ENCODE measurements around the gene RRAS.
A peak's percentile ranks its signal among the peaks of the same experiment; 100 is the strongest.
"Not testable (repeated sequence)": the region's sequence is repeated elsewhere in the genome, so short reads cannot be mapped to it uniquely, and the experiment has no call there.

The RRAS gene

GRCh38 chr19:49631610-49632192, 8.2 kb downstream of the RRAS start:
- Histone ChIP-seq H3K4me3 (no peak overlapping the region), H3K27ac (no peak overlapping the region), H3K9me3 (ENCODE audit: low read depth, low read length) (no peaks in the 10 kb centered on the region), H3K36me3 (ENCODE audit: insufficient read depth, low read length) (peaks cover 5% of the 10 kb centered on the region; the same call in 1 of the 2 replicates), H3K9ac (ENCODE audit: insufficient read length) (no peak overlapping the region)
- TF ChIP-seq FOXP2 (optimal IDR thresholded peaks at IDR 0.05; ENCODE audit: control extremely low read depth, extremely low read length, insufficient read depth) (no peak), POLR2AphosphoS5 (IDR thresholded peaks at IDR 0.05; ENCODE audit: borderline replicate concordance, low read depth, low read length) (no peak), EZH2 (IDR thresholded peaks at IDR 0.05) (no peak)
- DNase-seq (ENCODE audit: low read depth, low spot score): no peak

- no peak for TF ChIP-seq FOXP2 (optimal IDR thresholded peaks at IDR 0.05; ENCODE audit: control extremely low read depth, extremely low read length, insufficient read depth)
- peak; percentile 16; the same call in 1 of the 2 replicates for TF ChIP-seq POLR2AphosphoS5 (IDR thresholded peaks at IDR 0.05; ENCODE audit: borderline replicate concordance, low read depth, low read length)
- TF ChIP-seq EZH2 (IDR thresholded peaks at IDR 0.05): no peak
- peaks cover 10% of the 10 kb centered on the region; the same call in 1 of the 2 replicates for H3K36me3 ChIP-seq (ENCODE audit: insufficient read depth, low read length)
- DNase-seq (ENCODE audit: low read depth, low spot score): no peak
Observed at GRCh38 chr19:49631014-49631588, 8.8 kb downstream of the RRAS start.

GRCh38 chr19:49629659-49630058, 10.3 kb downstream of the RRAS start:
- Histone ChIP-seq H3K9ac (ENCODE audit: insufficient read length) (no peak overlapping the region), H3K4me3 (no peak overlapping the region), H3K27ac (no peak overlapping the region), H3K9me3 (ENCODE audit: low read depth, low read length) (no peaks in the 10 kb centered on the region), H3K36me3 (ENCODE audit: insufficient read depth, low read length) (peaks cover 19% of the 10 kb centered on the region; the same call in 1 of the 2 replicates)
- TF ChIP-seq POLR2AphosphoS5 (IDR thresholded peaks at IDR 0.05; ENCODE audit: borderline replicate concordance, low read depth, low read length): no peak
- no peak for TF ChIP-seq FOXP2 (optimal IDR thresholded peaks at IDR 0.05; ENCODE audit: control extremely low read depth, extremely low read length, insufficient read depth)
- no peak for TF ChIP-seq EZH2 (IDR thresholded peaks at IDR 0.05)
- DNase-seq (ENCODE audit: low read depth, low spot score): no peak

More at GRCh38 chr19:49631014-49631588, 8.8 kb downstream of the RRAS start:
- Histone ChIP-seq H3K27ac (peak overlapping the region; percentile 67), H3K9ac (ENCODE audit: insufficient read length) (no peak overlapping the region), H3K4me3 (no peak overlapping the region), H3K9me3 (ENCODE audit: low read depth, low read length) (no peaks in the 10 kb centered on the region)

- H3K36me3 ChIP-seq (ENCODE audit: insufficient read depth, low read length): peaks cover 30% of the 10 kb centered on the region; the same call in 1 of the 2 replicates
Observed at GRCh38 chr19:49626226-49626625, 13.7 kb downstream of the RRAS start.

GRCh38 chr19:49624967-49625910, 14.7 kb downstream of the RRAS start:
- no peak overlapping the region for H3K27ac ChIP-seq

More at GRCh38 chr19:49626226-49626625, 13.7 kb downstream of the RRAS start:
- no peak for DNase-seq (ENCODE audit: low read depth, low spot score)
- Histone ChIP-seq H3K27ac (no peak overlapping the region), H3K9ac (ENCODE audit: insufficient read length) (no peak overlapping the region), H3K4me3 (no peak overlapping the region), H3K9me3 (ENCODE audit: low read depth, low read length) (no peaks in the 10 kb centered on the region)
- TF ChIP-seq POLR2AphosphoS5 (IDR thresholded peaks at IDR 0.05; ENCODE audit: borderline replicate concordance, low read depth, low read length): no peak
- TF ChIP-seq FOXP2 (optimal IDR thresholded peaks at IDR 0.05; ENCODE audit: control extremely low read depth, extremely low read length, insufficient read depth): no peak
- no peak for TF ChIP-seq EZH2 (IDR thresholded peaks at IDR 0.05)

GRCh38 chr19:49617860-49618259, 22.1 kb downstream of the RRAS start:
- not testable (repeated sequence) for H3K9ac ChIP-seq (ENCODE audit: insufficient read length); DNase-seq (ENCODE audit: low read depth, low spot score); H3K4me3 ChIP-seq; H3K9me3 ChIP-seq (ENCODE audit: low read depth, low read length); H3K27ac ChIP-seq
- H3K36me3 ChIP-seq (ENCODE audit: insufficient read depth, low read length): peaks cover 74% of the 10 kb centered on the region

More at GRCh38 chr19:49624967-49625910, 14.7 kb downstream of the RRAS start:
- Histone ChIP-seq H3K36me3 (ENCODE audit: insufficient read depth, low read length) (peaks cover 32% of the 10 kb centered on the region; the same call in 1 of the 2 replicates), H3K9ac (ENCODE audit: insufficient read length) (no peak overlapping the region), H3K4me3 (no peak overlapping the region), H3K9me3 (ENCODE audit: low read depth, low read length) (no peaks in the 10 kb centered on the region)
- TF ChIP-seq POLR2AphosphoS5 (IDR thresholded peaks at IDR 0.05; ENCODE audit: borderline replicate concordance, low read depth, low read length): no peak
- no peak for TF ChIP-seq EZH2 (IDR thresholded peaks at IDR 0.05)
- TF ChIP-seq FOXP2 (optimal IDR thresholded peaks at IDR 0.05; ENCODE audit: control extremely low read depth, extremely low read length, insufficient read depth): no peak
- no peak for DNase-seq (ENCODE audit: low read depth, low spot score)

GRCh38 chr19:49616945-49617344, 23.0 kb downstream of the RRAS start:
- TF ChIP-seq POLR2AphosphoS5 (IDR thresholded peaks at IDR 0.05; ENCODE audit: borderline replicate concordance, low read depth, low read length) (no peak), EZH2 (IDR thresholded peaks at IDR 0.05) (no peak), FOXP2 (optimal IDR thresholded peaks at IDR 0.05; ENCODE audit: control extremely low read depth, extremely low read length, insufficient read depth) (no peak)
- H3K9me3 ChIP-seq (ENCODE audit: low read depth, low read length): no peaks in the 10 kb centered on the region
- no peak overlapping the region for H3K27ac ChIP-seq
- H3K4me3 ChIP-seq: no peak overlapping the region
- no peak overlapping the region for H3K9ac ChIP-seq (ENCODE audit: insufficient read length)
- no peak for DNase-seq (ENCODE audit: low read depth, low spot score)
- H3K36me3 ChIP-seq (ENCODE audit: insufficient read depth, low read length): peaks cover 75% of the 10 kb centered on the region

- TF ChIP-seq FOXP2 (optimal IDR thresholded peaks at IDR 0.05; ENCODE audit: control extremely low read depth, extremely low read length, insufficient read depth) (no peak), POLR2AphosphoS5 (IDR thresholded peaks at IDR 0.05; ENCODE audit: borderline replicate concordance, low read depth, low read length) (no peak), EZH2 (IDR thresholded peaks at IDR 0.05) (no peak)
- Histone ChIP-seq H3K36me3 (ENCODE audit: insufficient read depth, low read length) (peaks cover 71% of the 10 kb centered on the region), H3K9me3 (ENCODE audit: low read depth, low read length) (no peaks in the 10 kb centered on the region), H3K4me3 (no peak overlapping the region), H3K9ac (ENCODE audit: insufficient read length) (no peak overlapping the region), H3K27ac (no peak overlapping the region)
- no peak for DNase-seq (ENCODE audit: low read depth, low spot score)
Observed at GRCh38 chr19:49616532-49616931, 23.4 kb downstream of the RRAS start.
